PFSK-1 (cell line): Measurements from ENCODE around the gene ELANE.

Experiments used
- FOXP2 ChIP-seq: optimal IDR thresholded peaks from 2 replicates; pipeline ENCODE3; 2011; ENCODE audit warnings: borderline replicate concordance, control low read depth, inconsistent platforms; ENCODE audit not compliant: insufficient read depth; ENCODE audit errors: extremely low read length, extremely low read depth
- POLR2AphosphoS5 ChIP-seq: IDR thresholded peaks from 2 replicates; pipeline ENCODE4 v1.6.1; 2012; ENCODE audit warnings: low read depth, mild to moderate bottlenecking, control low read depth, low read length, moderate library complexity
- SIN3A ChIP-seq: IDR thresholded peaks from 2 replicates; pipeline ENCODE4 v1.6.1; 2012; ENCODE audit warnings: mild to moderate bottlenecking, low read length, moderate library complexity, borderline replicate concordance; ENCODE audit not compliant: insufficient read depth
- TAF1 ChIP-seq: IDR thresholded peaks from 2 replicates; pipeline ENCODE4 v1.6.1; 2012; ENCODE audit warnings: low read length, control low read depth, borderline replicate concordance; ENCODE audit not compliant: insufficient read depth
- TF ChIP-seq, protein P1 (sequence below), 2 experiments: IDR thresholded peaks; 2 replicates each; pipeline versions ENCODE4 v1.6.1 to v1.8.0; 2011 to 2012; ENCODE audit warnings: low read depth in 2 of 2, low read length in 2 of 2, control low read depth in 1 of 2, inconsistent platforms in 1 of 2, mild to moderate bottlenecking in 1 of 2, moderate library complexity in 1 of 2; ENCODE audit not compliant: insufficient read depth in 1 of 2

The ELANE gene

DNA sequence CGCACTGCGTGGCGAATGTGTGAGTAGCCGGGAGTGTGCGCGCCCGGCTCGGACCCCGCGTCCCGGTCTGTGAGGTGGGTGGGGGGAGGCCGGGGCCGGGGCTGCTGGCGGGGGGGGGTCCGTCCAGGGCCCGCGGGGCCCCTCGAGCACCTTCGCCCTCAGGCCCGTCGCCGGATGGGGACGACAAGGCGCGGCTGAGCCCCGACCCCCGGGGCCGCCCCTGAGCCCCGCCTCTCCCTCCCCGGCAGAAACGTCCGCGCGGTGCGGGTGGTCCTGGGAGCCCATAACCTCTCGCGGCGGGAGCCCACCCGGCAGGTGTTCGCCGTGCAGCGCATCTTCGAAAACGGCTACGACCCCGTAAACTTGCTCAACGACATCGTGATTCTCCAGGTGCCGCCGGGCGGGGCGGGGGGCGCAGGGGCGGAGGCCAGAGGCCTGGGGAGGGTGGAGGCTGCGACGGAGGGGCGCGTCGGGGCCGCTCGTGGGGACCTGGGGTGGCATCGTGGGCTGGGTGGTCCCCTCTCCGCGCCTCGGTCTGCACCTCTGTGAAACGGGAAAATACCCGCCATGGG is 997 bp downstream of the ELANE start:
- no peak for TF ChIP-seq SIN3A
- TF ChIP-seq TAF1, result no peak
- TF ChIP-seq, protein P1, sequence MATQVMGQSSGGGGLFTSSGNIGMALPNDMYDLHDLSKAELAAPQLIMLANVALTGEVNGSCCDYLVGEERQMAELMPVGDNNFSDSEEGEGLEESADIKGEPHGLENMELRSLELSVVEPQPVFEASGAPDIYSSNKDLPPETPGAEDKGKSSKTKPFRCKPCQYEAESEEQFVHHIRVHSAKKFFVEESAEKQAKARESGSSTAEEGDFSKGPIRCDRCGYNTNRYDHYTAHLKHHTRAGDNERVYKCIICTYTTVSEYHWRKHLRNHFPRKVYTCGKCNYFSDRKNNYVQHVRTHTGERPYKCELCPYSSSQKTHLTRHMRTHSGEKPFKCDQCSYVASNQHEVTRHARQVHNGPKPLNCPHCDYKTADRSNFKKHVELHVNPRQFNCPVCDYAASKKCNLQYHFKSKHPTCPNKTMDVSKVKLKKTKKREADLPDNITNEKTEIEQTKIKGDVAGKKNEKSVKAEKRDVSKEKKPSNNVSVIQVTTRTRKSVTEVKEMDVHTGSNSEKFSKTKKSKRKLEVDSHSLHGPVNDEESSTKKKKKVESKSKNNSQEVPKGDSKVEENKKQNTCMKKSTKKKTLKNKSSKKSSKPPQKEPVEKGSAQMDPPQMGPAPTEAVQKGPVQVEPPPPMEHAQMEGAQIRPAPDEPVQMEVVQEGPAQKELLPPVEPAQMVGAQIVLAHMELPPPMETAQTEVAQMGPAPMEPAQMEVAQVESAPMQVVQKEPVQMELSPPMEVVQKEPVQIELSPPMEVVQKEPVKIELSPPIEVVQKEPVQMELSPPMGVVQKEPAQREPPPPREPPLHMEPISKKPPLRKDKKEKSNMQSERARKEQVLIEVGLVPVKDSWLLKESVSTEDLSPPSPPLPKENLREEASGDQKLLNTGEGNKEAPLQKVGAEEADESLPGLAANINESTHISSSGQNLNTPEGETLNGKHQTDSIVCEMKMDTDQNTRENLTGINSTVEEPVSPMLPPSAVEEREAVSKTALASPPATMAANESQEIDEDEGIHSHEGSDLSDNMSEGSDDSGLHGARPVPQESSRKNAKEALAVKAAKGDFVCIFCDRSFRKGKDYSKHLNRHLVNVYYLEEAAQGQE (IDR thresholded peaks at IDR 0.05; ENCODE audit: insufficient read depth in 1 of 2, low read depth in 2 of 2, low read length in 2 of 2), result no peak
- no peak for TF ChIP-seq FOXP2
- no peak for TF ChIP-seq POLR2AphosphoS5

DNA sequence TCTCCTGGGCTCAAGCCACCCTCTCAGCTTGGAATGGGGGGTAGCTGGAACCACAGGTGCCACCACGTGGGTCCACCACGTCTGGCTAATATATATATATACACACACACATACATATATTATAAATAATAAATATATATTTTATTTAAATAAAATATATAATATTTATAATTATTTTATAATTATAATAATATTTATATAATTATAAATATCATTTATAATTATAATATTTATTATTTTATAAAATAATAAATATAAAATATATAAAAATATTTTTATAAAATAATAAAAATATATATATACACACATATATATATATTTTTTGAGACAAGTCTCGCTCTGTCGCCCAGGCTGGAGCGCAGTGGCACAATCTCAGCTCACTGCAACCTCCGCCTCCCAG is 2.4 kb downstream of the ELANE start:
- TF ChIP-seq SIN3A (no peak), FOXP2 (no peak), TAF1 (no peak), POLR2AphosphoS5 (no peak)
- TF ChIP-seq, protein P1 (IDR thresholded peaks at IDR 0.05; ENCODE audit: insufficient read depth in 1 of 2, low read depth in 2 of 2, low read length in 2 of 2), result no peak

DNA sequence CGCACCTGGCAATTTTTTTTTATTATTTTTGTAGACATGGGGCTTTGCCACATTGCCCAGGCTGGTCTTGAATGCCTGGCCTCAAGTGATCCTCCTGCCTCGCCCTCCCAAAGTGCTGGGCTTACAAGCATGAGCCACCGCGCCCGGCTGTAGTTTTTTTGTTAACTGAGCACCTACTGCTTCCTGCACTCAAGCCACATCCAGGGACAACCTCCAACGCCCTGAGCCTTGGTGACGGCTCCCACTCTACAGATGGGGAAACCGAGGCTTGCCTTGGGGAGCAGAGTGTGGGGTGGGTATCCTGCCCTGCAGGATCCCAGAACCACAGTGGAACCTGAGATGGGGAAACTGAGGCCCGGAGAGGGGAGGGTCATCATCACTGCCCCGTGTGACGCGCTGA is 3.0 kb downstream of the ELANE start:
- TF ChIP-seq TAF1 (no peak), POLR2AphosphoS5 (no peak), FOXP2 (no peak), SIN3A (no peak)
- TF ChIP-seq, protein P1 (IDR thresholded peaks at IDR 0.05; ENCODE audit: insufficient read depth in 1 of 2, low read depth in 2 of 2, low read length in 2 of 2), result no peak

DNA sequence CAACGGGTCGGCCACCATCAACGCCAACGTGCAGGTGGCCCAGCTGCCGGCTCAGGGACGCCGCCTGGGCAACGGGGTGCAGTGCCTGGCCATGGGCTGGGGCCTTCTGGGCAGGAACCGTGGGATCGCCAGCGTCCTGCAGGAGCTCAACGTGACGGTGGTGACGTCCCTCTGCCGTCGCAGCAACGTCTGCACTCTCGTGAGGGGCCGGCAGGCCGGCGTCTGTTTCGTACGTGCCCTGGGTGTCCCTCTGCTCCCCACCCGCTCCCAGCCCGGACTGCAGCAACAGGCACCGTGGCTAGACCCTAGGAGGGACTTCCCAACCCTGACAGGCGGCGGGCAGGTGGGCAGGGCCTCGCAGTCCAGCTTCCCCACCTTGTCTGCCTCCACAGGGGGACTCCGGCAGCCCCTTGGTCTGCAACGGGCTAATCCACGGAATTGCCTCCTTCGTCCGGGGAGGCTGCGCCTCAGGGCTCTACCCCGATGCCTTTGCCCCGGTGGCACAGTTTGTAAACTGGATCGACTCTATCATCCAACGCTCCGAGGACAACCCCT is 3.5 kb downstream of the ELANE start:
- TF ChIP-seq, protein P1 (IDR thresholded peaks at IDR 0.05; ENCODE audit: insufficient read depth in 1 of 2, low read depth in 2 of 2, low read length in 2 of 2), result no peak
- TF ChIP-seq POLR2AphosphoS5 (no peak), FOXP2 (no peak), SIN3A (no peak), TAF1 (no peak)
